Measurements from ENCODE around the gene COL23A1.

DNA sequence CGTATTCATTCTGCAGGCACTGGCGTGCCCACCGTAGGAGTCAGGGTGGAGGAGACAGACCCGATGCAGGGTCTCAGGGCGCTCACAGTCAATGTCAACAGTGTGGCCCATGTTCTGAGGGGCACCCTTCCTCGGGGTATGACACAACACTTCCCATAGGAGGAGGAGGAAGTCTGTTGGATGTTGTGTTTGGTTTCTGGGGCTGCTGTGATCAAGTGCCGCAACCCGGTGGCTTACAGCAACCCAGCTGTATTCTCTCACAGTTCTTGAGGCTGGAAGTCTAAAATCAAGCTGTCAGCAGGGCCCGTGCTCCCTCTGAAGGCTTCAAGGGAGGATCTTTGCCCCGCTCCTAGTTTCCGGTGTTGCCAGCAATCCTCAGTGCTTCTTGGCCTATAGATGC is 391.5 kb downstream of the COL23A1 start:
- no peak for TF ChIP-seq NR2C2 (CRISPR knock-in tag; IDR thresholded peaks at IDR 0.05)
- TF ChIP-seq, protein P1, sequence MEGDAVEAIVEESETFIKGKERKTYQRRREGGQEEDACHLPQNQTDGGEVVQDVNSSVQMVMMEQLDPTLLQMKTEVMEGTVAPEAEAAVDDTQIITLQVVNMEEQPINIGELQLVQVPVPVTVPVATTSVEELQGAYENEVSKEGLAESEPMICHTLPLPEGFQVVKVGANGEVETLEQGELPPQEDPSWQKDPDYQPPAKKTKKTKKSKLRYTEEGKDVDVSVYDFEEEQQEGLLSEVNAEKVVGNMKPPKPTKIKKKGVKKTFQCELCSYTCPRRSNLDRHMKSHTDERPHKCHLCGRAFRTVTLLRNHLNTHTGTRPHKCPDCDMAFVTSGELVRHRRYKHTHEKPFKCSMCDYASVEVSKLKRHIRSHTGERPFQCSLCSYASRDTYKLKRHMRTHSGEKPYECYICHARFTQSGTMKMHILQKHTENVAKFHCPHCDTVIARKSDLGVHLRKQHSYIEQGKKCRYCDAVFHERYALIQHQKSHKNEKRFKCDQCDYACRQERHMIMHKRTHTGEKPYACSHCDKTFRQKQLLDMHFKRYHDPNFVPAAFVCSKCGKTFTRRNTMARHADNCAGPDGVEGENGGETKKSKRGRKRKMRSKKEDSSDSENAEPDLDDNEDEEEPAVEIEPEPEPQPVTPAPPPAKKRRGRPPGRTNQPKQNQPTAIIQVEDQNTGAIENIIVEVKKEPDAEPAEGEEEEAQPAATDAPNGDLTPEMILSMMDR (IDR thresholded peaks at IDR 0.05) = no peak
- TF ChIP-seq NR3C1 (CRISPR knock-in tag; conservative IDR thresholded peaks at IDR 0.05; ENCODE audit: low read depth) = no peak
- TF ChIP-seq SP1 (CRISPR knock-in tag; conservative IDR thresholded peaks at IDR 0.05) = no peak
